CD14-positive monocyte (primary cell): ENCODE measurements around the gene TMEM213. TPM values are rescaled to one million over a fixed set of nuclear protein-coding genes. Genes with fewer than 3 reads are reported as not detected.
"Not testable (repeated sequence)": the region's sequence is repeated elsewhere in the genome, so short reads cannot be mapped to it uniquely, and the experiment has no call there.

Experiments
- DNase-seq, 3 donors: peaks; one replicate each; pipeline ENCODE4 v3.0.0-alpha.2; 2011 to 2022
- H2AFZ ChIP-seq: 2 replicates; pipeline ENCODE4 v1.6.0; 2012; ENCODE audit warnings: mild to moderate bottlenecking, low read depth, low read length, inconsistent platforms; ENCODE audit not compliant: insufficient read depth, poor library complexity, severe bottlenecking
- H3K27ac ChIP-seq, 2 donors: 1 replicate in 1 of 2; 2 replicates in 1 of 2; pipeline ENCODE4 v1.5.1; 2012 to 2013; ENCODE audit warnings: low read length in 2 of 2, control low read depth in 1 of 2, inconsistent platforms in 1 of 2, low read depth in 1 of 2, mild to moderate bottlenecking in 1 of 2
- H3K27me3 ChIP-seq, 2 donors: one replicate each; pipeline versions ENCODE4 v1.6.0 to v1.6.1; 2011 to 2013; ENCODE audit warnings: low read length in 2 of 2; ENCODE audit not compliant: control insufficient read depth in 2 of 2, insufficient read depth in 2 of 2
- H3K36me3 ChIP-seq, 2 donors: replicated peaks in 1 of 2; 1 replicate in 1 of 2; 2 replicates in 1 of 2; pipeline versions ENCODE4 v1.5.1 to v1.6.1; 2012 to 2013; ENCODE audit warnings: low read length in 2 of 2, control low read depth in 1 of 2, inconsistent platforms in 1 of 2, mild to moderate bottlenecking in 1 of 2; ENCODE audit not compliant: insufficient read depth in 2 of 2, control insufficient read depth in 1 of 2
- H3K4me1 ChIP-seq, 2 donors: 1 replicate in 1 of 2; 2 replicates in 1 of 2; pipeline versions ENCODE4 v1.5.1 to v1.6.1; 2012 to 2013; ENCODE audit warnings: low read length in 2 of 2, control low read depth in 1 of 2, inconsistent platforms in 1 of 2, mild to moderate bottlenecking in 1 of 2, moderate library complexity in 1 of 2; ENCODE audit not compliant: insufficient read depth in 2 of 2, control insufficient read depth in 1 of 2
- H3K4me2 ChIP-seq: replicated peaks from 2 replicates; pipeline ENCODE3; 2012; ENCODE audit warnings: low read length, moderate library complexity, mild to moderate bottlenecking; ENCODE audit not compliant: poor library complexity, severe bottlenecking; ENCODE audit errors: extremely low read depth
- H3K4me3 ChIP-seq, 3 experiments: fragments of 200-600 bp in 1 of 3; sonication (generic) in 1 of 3; replicated peaks in 1 of 3; 1 replicate in 2 of 3; 2 replicates in 1 of 3; pipeline ENCODE4 v1.5.1; 2011 to 2013; ENCODE audit warnings: low read length in 3 of 3, mild to moderate bottlenecking in 3 of 3, control low read depth in 2 of 3, low read depth in 2 of 3, inconsistent platforms in 1 of 3, moderate library complexity in 1 of 3
- H3K79me2 ChIP-seq: 2 replicates; pipeline ENCODE4 v1.6.0; 2012; ENCODE audit warnings: mild to moderate bottlenecking, control low read depth, inconsistent platforms, low read length, moderate library complexity; ENCODE audit not compliant: insufficient read depth
- H3K9ac ChIP-seq: 2 replicates; pipeline ENCODE4 v1.6.0; 2017; ENCODE audit warnings: low read length, mild to moderate bottlenecking; ENCODE audit not compliant: insufficient read depth, poor library complexity, severe bottlenecking
- H3K9me3 ChIP-seq, 2 donors: replicated peaks in 1 of 2; 1 replicate in 1 of 2; 2 replicates in 1 of 2; pipeline versions ENCODE4 v1.5.1 to v1.6.1; 2012 to 2013; ENCODE audit warnings: low read length in 2 of 2, control low read depth in 1 of 2; ENCODE audit not compliant: control insufficient read depth in 1 of 2, insufficient read depth in 1 of 2
- H4K20me1 ChIP-seq: 2 replicates; pipeline ENCODE4 v1.6.0; 2012; ENCODE audit warnings: mild to moderate bottlenecking, low read length, control low read depth, moderate library complexity; ENCODE audit not compliant: insufficient read depth
- H3K27ac Mint-ChIP-seq, 7 donors: one replicate each; pipeline ENCODE4 v1.8.0; 2020; ENCODE audit warnings: mild to moderate bottlenecking in 7 of 7, mixed read lengths in 7 of 7, moderate library complexity in 6 of 7, inconsistent platforms in 2 of 7
- H3K27me3 Mint-ChIP-seq, 3 donors: one replicate each; pipeline ENCODE4 v1.8.0; 2021 to 2022; ENCODE audit warnings: low read depth in 3 of 3, mild to moderate bottlenecking in 3 of 3, mixed read lengths in 3 of 3, moderate library complexity in 3 of 3, inconsistent platforms in 1 of 3
- H3K36me3 Mint-ChIP-seq, 2 donors: one replicate each; pipeline ENCODE4 v1.8.0; 2020; ENCODE audit warnings: mixed read lengths in 2 of 2, inconsistent platforms in 1 of 2, mild to moderate bottlenecking in 1 of 2
- H3K4me1 Mint-ChIP-seq: one replicate; pipeline ENCODE4 v1.8.0; 2020; ENCODE audit warnings: mild to moderate bottlenecking, mixed read lengths
- H3K4me3 Mint-ChIP-seq, 2 donors: one replicate each; pipeline ENCODE4 v1.8.0; 2020; ENCODE audit warnings: mild to moderate bottlenecking in 2 of 2, mixed read lengths in 2 of 2, moderate library complexity in 1 of 2
- H3K9me3 Mint-ChIP-seq, 7 donors: one replicate each; pipeline ENCODE4 v1.8.0; 2020 to 2022; ENCODE audit warnings: mixed read lengths in 7 of 7, mild to moderate bottlenecking in 6 of 7, moderate library complexity in 6 of 7, inconsistent platforms in 2 of 7
- WGBS: methylation state at CpG from one replicate; pipeline ENCODE4 v1.1.5; 2013; ENCODE audit warnings: missing lambda C conversion rate; ENCODE audit not compliant: insufficient coverage; 5-methylcytosine and 5-hydroxymethylcytosine counted together
- intact Hi-C, 2 donors: fragments of 100-400 bp; cut with micrococcal nuclease; formaldehyde crosslinking; loops; one replicate each; pipeline versions ENCODE4 v1.15.0 to v1.15.1; 2023
- polyA plus RNA-seq, 3 donors: library from polyadenylated mRNA; depleted of rRNA in 1 of 3; unstranded in 2 of 3; stranded (reverse) in 1 of 3; fragments of 300-500 nt in 2 of 3; fragments of >200 nt in 1 of 3; fragmentation: Illumina TruSeq in 2 of 3; gene quantifications; 1 replicate in 2 of 3; 2 replicates in 1 of 3; pipeline ENCODE4 v1.2.3, GENCODE V29; 2012 to 2021
- TF ChIP-seq, protein P1 (sequence below): fragments of 200-600 bp; IDR thresholded peaks from one replicate; pipeline ENCODE4 v1.8.0; 2022; ENCODE audit warnings: antibody characterized with exemption, mild to moderate bottlenecking

TMEM213 gene
- polyA plus RNA-seq, 3 donors: not detected

- Mint-ChIP-seq H3K9me3 (peaks cover 8 to 18% (median 14%) of the 10 kb centered on the region in 7 donors), H3K4me1 (no peaks in the 10 kb centered on the region), H3K4me3 (no peak overlapping the region), H3K27ac (no peak overlapping the region), H3K36me3 (no peaks in the 10 kb centered on the region), H3K27me3 (peaks cover 2 to 3% (median 2%) of the 10 kb centered on the region in 3 donors)
- Histone ChIP-seq H3K79me2 (no peaks in the 10 kb centered on the region), H3K4me2 (no peak overlapping the region), H3K9me3 (peaks cover 6 to 9% of the 10 kb centered on the region in 2 donors), H3K9ac (no peak overlapping the region), H4K20me1 (no peaks in the 10 kb centered on the region), H3K36me3 (no peaks in the 10 kb centered on the region), H3K4me1 (no peaks in the 10 kb centered on the region), H3K4me3 (no peak overlapping the region), H3K27ac (no peak overlapping the region), H2AFZ (no peak overlapping the region), H3K27me3 (no peaks in the 10 kb centered on the region)
- WGBS: 65% methylated on average over 6 of the region's 10 CpGs
- DNase-seq: no peak
- intact Hi-C loops: no loop called here
- TF ChIP-seq, protein P1, sequence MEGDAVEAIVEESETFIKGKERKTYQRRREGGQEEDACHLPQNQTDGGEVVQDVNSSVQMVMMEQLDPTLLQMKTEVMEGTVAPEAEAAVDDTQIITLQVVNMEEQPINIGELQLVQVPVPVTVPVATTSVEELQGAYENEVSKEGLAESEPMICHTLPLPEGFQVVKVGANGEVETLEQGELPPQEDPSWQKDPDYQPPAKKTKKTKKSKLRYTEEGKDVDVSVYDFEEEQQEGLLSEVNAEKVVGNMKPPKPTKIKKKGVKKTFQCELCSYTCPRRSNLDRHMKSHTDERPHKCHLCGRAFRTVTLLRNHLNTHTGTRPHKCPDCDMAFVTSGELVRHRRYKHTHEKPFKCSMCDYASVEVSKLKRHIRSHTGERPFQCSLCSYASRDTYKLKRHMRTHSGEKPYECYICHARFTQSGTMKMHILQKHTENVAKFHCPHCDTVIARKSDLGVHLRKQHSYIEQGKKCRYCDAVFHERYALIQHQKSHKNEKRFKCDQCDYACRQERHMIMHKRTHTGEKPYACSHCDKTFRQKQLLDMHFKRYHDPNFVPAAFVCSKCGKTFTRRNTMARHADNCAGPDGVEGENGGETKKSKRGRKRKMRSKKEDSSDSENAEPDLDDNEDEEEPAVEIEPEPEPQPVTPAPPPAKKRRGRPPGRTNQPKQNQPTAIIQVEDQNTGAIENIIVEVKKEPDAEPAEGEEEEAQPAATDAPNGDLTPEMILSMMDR: no peak
Measured at GRCh38 chr7:138785587-138786437, 12.0 kb upstream of the TMEM213 start.

GRCh38 chr7:138796038-138796615 is 1.7 kb upstream of the TMEM213 start:
- H3K4me1 Mint-ChIP-seq: no peaks in the 10 kb centered on the region
- no peak overlapping the region for H3K9ac ChIP-seq
- H3K79me2 ChIP-seq: no peaks in the 10 kb centered on the region
- H3K9me3 ChIP-seq: no peaks in the 10 kb centered on the region
- H3K4me2 ChIP-seq: no peak overlapping the region
- no peak overlapping the region for H2AFZ ChIP-seq
- 90% methylated on average over 7 of the region's 9 CpGs for WGBS
- no peak overlapping the region for H3K4me3 ChIP-seq
- H3K36me3 ChIP-seq: no peaks in the 10 kb centered on the region
- TF ChIP-seq, protein P1: no peak
- H3K27me3 Mint-ChIP-seq: peaks cover 3 to 7% (median 6%) of the 10 kb centered on the region in 3 donors
- no peaks in the 10 kb centered on the region for H3K27me3 ChIP-seq
- intact Hi-C loops: no loop called here
- no peak overlapping the region for H3K4me3 Mint-ChIP-seq
- H3K4me1 ChIP-seq: no peaks in the 10 kb centered on the region
- DNase-seq: no peak
- H4K20me1 ChIP-seq: no peaks in the 10 kb centered on the region
- H3K9me3 Mint-ChIP-seq: peaks cover 0 to 8% (median 2%) of the 10 kb centered on the region in 7 donors
- H3K27ac ChIP-seq: no peak overlapping the region
- no peaks in the 10 kb centered on the region for H3K36me3 Mint-ChIP-seq
- no peak overlapping the region for H3K27ac Mint-ChIP-seq

DNA sequence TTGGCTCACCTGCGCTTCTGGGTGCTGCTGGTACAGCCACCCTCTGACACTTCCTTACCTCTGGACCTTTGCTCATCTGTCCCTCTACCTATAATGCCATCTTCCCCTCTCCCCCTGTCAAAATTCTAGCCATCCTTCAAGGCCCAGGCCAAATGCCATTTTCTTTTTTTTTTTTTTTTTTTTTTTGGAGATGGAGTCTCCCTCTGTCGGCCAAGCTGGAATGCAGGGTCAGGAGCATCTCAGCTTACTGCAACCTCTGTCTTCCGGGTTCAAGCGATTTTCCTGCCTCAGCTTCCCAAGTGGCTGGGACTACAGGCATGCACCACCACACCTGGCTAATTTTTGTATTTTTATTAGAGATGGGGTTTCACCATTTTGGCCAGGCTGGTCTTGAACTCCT is 748 bp upstream of the TMEM213 start:
- intact Hi-C loops, H3K36me3 Mint-ChIP-seq, H3K4me3 ChIP-seq, H3K4me1 Mint-ChIP-seq, H3K9ac ChIP-seq, H4K20me1 ChIP-seq, H3K4me2 ChIP-seq, H3K9me3 ChIP-seq, H3K79me2 ChIP-seq, H3K36me3 ChIP-seq, H3K27ac ChIP-seq, H3K27me3 ChIP-seq, H3K9me3 Mint-ChIP-seq, DNase-seq, H3K27me3 Mint-ChIP-seq, H3K4me1 ChIP-seq, H2AFZ ChIP-seq: not testable (repeated sequence)
- Mint-ChIP-seq H3K27ac (peak overlapping the region in 1 of 7 donors; percentile 15), H3K4me3 (peak overlapping the region in 1 of 2 donors; percentile 5)
- 0% methylated on average over 1 of the region's 4 CpGs for WGBS
